Measurements from ENCODE around the gene EFNA5.

DNA sequence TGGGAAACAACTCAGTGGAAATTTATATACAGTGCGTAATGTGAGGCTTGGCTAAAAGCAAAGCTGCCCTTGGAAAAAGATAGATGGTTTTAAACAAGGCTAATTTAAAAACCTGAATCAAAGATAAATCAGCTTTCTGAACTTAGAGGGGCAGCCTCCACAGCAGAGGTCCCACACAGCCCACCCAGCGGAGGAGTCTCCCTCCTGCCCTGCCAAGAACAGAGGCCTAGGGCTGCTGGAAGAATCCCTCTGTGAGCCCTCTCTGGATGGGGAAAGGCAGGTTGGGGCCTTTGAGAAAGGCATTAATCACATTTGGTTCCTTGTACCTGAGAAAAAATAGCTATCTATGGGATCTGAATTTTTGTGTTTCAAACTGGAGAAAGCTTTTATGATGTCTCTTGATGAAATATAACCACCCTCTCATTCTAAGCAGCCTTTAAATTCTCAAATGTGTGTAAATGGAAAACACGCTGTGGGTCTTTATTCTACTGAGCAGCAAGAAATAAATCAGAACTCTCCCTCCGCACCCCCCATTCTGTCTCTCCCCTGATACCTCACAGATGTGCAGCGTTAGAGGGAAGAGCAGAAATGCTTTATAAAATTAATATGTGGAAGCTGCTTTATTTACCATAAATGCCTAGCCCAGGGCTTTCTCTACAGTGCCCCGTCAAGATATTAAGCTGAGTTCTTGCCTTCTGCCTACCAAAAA is 329.2 kb downstream of the EFNA5 start:
- no peak for TF ChIP-seq ZNF235 (CRISPR knock-in tag; IDR thresholded peaks at IDR 0.05; ENCODE audit: borderline replicate concordance)
- TF ChIP-seq, protein P1, sequence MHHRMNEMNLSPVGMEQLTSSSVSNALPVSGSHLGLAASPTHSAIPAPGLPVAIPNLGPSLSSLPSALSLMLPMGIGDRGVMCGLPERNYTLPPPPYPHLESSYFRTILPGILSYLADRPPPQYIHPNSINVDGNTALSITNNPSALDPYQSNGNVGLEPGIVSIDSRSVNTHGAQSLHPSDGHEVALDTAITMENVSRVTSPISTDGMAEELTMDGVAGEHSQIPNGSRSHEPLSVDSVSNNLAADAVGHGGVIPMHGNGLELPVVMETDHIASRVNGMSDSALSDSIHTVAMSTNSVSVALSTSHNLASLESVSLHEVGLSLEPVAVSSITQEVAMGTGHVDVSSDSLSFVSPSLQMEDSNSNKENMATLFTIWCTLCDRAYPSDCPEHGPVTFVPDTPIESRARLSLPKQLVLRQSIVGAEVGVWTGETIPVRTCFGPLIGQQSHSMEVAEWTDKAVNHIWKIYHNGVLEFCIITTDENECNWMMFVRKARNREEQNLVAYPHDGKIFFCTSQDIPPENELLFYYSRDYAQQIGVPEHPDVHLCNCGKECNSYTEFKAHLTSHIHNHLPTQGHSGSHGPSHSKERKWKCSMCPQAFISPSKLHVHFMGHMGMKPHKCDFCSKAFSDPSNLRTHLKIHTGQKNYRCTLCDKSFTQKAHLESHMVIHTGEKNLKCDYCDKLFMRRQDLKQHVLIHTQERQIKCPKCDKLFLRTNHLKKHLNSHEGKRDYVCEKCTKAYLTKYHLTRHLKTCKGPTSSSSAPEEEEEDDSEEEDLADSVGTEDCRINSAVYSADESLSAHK (CRISPR knock-in tag; IDR thresholded peaks at IDR 0.05; ENCODE audit: borderline replicate concordance) = no peak
- TF ChIP-seq, protein P2, sequence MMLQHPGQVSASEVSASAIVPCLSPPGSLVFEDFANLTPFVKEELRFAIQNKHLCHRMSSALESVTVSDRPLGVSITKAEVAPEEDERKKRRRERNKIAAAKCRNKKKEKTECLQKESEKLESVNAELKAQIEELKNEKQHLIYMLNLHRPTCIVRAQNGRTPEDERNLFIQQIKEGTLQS (CRISPR knock-in tag; IDR thresholded peaks at IDR 0.05) = no peak
- no peak for TF ChIP-seq ZNF232 (CRISPR knock-in tag; IDR thresholded peaks at IDR 0.05; ENCODE audit: borderline replicate concordance)
- no peak for TF ChIP-seq ATAD3A (CRISPR knock-in tag; IDR thresholded peaks at IDR 0.05)
- TF ChIP-seq, protein P3, sequence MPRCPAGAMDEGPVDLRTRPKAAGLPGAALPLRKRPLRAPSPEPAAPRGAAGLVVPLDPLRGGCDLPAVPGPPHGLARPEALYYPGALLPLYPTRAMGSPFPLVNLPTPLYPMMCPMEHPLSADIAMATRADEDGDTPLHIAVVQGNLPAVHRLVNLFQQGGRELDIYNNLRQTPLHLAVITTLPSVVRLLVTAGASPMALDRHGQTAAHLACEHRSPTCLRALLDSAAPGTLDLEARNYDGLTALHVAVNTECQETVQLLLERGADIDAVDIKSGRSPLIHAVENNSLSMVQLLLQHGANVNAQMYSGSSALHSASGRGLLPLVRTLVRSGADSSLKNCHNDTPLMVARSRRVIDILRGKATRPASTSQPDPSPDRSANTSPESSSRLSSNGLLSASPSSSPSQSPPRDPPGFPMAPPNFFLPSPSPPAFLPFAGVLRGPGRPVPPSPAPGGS (CRISPR knock-in tag; IDR thresholded peaks at IDR 0.05) = no peak
- no peak for TF ChIP-seq RFX5 (IDR thresholded peaks at IDR 0.05; ENCODE audit: low read depth, low read length)
- TF ChIP-seq, protein P4, sequence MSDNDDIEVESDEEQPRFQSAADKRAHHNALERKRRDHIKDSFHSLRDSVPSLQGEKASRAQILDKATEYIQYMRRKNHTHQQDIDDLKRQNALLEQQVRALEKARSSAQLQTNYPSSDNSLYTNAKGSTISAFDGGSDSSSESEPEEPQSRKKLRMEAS (IDR thresholded peaks at IDR 0.05) = no peak
- no peak for TF ChIP-seq SMARCE1 (IDR thresholded peaks at IDR 0.05; ENCODE audit: borderline replicate concordance)
- TF ChIP-seq, protein P5, sequence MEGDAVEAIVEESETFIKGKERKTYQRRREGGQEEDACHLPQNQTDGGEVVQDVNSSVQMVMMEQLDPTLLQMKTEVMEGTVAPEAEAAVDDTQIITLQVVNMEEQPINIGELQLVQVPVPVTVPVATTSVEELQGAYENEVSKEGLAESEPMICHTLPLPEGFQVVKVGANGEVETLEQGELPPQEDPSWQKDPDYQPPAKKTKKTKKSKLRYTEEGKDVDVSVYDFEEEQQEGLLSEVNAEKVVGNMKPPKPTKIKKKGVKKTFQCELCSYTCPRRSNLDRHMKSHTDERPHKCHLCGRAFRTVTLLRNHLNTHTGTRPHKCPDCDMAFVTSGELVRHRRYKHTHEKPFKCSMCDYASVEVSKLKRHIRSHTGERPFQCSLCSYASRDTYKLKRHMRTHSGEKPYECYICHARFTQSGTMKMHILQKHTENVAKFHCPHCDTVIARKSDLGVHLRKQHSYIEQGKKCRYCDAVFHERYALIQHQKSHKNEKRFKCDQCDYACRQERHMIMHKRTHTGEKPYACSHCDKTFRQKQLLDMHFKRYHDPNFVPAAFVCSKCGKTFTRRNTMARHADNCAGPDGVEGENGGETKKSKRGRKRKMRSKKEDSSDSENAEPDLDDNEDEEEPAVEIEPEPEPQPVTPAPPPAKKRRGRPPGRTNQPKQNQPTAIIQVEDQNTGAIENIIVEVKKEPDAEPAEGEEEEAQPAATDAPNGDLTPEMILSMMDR (CRISPR knock-in tag; IDR thresholded peaks at IDR 0.05) = no peak
- TF ChIP-seq ATRX (CRISPR knock-in tag; IDR thresholded peaks at IDR 0.05; ENCODE audit: borderline replicate concordance) = no peak

Data from HepG2 (cell line).